AG09319 (cell line): Measurements from ENCODE around the gene IRF2.

Experiments used
- DNase-seq: peaks from one replicate; pipeline ENCODE4 v3.0.0-alpha.2; 2010; ENCODE audit warnings: low read depth; ENCODE audit errors: extremely low read depth
- TF ChIP-seq, protein P1 (sequence below): IDR thresholded peaks from 2 replicates; pipeline ENCODE4 v1.5.1; 2011; ENCODE audit warnings: low read depth, mild to moderate bottlenecking, inconsistent platforms, low read length, moderate library complexity

IRF2 gene

DNA sequence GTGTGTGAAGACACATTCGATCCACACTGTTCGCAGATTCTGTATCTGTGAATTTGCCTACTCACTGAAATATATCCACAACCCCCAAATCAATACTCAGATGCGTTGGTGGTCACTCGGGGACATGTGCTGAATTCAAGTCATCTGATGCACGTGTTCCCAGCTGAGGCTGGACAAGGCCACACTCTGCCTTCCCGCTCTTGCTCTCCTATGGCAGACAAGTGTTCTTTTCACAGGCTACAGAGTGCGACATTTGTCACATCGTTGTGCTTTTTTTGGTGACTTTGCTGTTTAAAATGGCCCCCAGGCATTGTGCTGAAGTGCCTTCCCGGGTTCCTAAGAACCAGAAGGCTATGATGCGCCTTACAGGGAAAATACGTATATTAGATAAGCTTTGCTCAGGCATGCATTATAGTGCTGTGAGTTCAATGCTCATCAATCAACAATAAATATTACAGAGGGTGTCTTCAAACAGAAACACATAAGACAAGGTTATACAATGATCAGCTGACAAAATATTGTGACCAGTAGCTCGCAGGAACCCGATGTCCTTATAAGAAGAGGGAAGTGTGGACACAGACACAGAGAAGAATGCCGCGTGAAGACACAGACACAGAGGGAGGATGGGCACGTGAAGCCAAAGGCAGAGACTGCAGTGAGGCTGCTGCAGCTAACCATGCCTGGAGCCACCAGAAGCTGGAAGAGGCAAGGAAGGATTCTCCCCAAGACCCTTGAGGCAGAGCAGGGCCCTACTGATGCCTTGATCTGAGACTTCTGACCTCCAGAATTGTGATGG, 42.0 kb downstream of the IRF2 start:
- DNase-seq = no peak
- TF ChIP-seq, protein P1, sequence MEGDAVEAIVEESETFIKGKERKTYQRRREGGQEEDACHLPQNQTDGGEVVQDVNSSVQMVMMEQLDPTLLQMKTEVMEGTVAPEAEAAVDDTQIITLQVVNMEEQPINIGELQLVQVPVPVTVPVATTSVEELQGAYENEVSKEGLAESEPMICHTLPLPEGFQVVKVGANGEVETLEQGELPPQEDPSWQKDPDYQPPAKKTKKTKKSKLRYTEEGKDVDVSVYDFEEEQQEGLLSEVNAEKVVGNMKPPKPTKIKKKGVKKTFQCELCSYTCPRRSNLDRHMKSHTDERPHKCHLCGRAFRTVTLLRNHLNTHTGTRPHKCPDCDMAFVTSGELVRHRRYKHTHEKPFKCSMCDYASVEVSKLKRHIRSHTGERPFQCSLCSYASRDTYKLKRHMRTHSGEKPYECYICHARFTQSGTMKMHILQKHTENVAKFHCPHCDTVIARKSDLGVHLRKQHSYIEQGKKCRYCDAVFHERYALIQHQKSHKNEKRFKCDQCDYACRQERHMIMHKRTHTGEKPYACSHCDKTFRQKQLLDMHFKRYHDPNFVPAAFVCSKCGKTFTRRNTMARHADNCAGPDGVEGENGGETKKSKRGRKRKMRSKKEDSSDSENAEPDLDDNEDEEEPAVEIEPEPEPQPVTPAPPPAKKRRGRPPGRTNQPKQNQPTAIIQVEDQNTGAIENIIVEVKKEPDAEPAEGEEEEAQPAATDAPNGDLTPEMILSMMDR = no peak

DNA sequence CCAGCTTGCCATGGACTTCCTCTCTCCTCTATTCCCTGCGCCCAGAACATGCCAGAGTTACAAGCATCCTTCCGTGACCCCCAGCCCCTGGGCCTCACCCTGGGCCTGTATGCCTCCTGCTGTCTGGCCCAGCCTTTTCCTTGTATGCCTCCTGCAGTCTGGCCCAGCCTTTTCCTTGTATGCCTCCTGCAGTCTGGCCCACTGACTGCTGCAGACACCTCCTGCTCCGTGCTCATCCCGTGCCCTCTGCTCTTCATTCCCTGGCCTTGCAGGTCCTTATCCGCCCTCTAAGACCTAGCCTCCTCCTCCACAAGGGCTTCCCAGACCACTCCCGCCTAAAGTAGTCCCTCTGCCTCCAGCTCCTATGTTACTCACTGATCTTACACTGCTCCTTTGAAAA, 44.2 kb downstream of the IRF2 start:
- no peak for DNase-seq
- TF ChIP-seq, protein P1 = no peak

DNA sequence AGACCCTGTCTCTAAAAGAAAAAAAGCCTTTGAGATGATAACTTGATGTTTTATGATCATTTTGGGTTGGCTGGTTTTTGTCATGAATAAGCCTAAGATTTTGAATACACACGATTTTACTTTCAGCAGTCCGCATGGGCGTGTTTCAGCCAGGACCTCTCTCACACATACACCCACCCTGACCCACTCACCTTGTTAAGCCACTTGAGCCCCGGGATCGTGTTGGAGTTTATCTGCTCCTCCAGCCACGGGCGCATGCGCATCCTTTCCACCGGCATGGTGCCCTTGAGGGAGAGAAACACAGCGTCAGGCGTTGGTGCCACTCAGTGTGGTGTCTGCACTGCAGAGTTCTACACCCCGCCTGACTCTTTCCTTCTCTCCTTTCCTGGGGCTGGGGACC, 45.6 kb downstream of the IRF2 start:
- DNase-seq = no peak
- TF ChIP-seq, protein P1 = no peak

DNA sequence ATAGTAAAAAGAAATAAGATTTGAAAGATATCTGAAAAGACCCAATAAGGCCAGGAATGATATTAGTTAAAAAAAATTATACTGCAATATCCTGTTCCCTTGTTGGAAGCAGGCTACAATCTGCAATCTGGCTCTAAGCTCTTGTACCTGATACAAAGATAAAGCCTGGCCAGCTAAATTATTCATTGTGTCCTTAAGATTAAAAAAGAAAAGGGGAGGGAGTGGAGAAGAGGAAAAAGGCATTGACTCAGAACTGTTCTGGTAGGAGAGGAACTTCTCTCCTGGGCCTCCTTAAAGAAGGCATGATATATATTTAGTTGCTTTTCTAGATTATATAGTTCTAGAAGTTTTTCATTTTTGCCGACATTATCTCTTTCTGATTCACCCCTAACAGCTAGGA, 46.7 kb downstream of the IRF2 start:
- DNase-seq = no peak
- TF ChIP-seq, protein P1 = no peak

DNA sequence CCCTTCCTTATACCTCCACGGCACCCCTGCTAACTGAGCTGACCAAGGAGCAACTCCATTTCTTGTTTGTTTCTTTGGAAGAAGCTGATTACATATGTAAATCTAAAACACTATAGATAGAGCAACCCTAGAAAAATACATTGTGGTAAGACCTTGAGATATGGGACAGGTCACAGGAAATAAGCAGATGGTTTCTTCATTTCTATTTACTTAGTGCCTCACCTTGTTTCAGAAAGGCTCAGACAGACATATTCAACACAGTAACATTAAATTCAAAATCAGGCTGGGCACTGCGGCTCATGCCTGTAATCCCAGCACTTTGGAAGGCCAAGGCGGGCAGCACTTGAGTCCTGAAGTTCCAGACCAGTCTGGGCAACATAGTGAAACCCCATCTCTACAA, 47.3 kb downstream of the IRF2 start:
- DNase-seq = no peak
- TF ChIP-seq, protein P1 = no peak

DNA sequence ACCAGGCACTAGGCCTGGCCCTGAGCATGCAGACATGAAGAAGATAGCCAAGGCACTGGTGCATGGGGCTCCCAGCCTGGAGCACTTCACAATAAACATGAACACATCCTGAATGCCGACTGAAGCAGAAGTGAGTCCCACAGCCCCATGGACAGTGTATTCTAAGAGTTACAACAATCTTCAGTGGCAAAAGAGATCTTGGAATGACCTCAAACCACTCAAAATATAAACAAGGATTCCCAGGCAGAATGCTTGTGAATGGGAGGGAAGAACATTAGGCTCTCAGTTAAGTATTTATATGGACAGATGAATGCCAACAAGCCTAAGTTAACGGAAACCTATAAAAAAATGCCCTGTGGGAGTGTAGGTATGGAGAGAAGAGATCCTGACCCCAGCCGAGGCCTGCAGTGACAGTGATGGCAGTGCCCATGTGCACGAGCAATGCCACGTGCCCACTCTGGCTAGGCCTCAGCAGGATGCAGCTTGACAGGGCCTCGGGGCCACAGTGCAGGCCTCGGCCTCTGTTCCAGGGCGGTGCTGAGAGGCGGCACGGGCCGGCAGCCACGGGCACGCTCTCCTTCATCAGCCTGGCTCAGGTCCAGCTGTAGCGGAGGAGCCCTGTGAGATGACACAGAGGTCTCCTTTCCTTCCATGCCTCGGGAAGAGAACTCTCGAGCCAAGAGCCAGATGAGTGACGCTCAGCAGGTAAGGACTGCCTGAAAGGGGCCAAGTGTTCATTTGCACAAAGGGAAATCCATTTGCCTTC, 49.2 kb downstream of the IRF2 start:
- no peak for DNase-seq
- TF ChIP-seq, protein P1 = no peak

DNA sequence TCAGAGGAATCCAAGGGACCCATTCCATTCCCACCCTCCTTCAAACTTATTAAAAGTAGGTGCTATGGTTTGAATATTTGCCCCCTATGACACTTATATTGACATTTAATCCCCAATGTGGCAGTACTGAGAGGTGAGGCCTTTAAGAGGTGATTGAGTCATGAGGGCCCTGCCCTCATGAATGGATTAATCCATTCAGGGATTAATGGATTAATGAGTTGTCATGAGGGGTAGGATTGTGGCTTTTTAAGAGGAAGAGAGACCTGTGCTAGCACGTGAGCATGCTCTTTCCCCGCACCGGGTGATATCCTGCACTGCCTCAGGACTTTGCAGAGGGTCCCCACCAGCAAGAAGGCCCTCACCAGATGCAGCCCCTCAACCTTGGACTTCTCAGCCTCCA, 50.1 kb downstream of the IRF2 start:
- DNase-seq = no peak
- TF ChIP-seq, protein P1 = no peak
